ENCODE data around the gene HECTD2.

DNA sequence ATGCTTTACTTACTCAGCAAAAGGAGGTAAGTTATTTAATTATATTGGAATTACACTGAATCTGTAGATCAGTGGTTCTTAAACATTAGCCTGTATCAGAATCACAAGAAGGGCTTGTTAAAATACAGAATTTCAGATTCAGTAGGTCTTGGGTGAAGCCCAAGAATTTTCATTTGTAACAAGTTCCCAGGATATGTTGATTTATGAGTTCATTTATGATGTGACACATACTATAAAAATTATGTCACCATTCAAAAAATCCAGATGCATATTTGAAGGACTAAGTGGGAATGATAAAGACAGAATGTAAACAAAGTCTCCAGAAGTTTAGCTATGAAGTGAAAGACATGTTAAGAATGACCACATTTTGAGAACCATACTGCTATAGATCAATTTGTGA, 52.3 kb downstream of the HECTD2 start:
- TF ChIP-seq, protein P1, sequence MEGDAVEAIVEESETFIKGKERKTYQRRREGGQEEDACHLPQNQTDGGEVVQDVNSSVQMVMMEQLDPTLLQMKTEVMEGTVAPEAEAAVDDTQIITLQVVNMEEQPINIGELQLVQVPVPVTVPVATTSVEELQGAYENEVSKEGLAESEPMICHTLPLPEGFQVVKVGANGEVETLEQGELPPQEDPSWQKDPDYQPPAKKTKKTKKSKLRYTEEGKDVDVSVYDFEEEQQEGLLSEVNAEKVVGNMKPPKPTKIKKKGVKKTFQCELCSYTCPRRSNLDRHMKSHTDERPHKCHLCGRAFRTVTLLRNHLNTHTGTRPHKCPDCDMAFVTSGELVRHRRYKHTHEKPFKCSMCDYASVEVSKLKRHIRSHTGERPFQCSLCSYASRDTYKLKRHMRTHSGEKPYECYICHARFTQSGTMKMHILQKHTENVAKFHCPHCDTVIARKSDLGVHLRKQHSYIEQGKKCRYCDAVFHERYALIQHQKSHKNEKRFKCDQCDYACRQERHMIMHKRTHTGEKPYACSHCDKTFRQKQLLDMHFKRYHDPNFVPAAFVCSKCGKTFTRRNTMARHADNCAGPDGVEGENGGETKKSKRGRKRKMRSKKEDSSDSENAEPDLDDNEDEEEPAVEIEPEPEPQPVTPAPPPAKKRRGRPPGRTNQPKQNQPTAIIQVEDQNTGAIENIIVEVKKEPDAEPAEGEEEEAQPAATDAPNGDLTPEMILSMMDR (IDR thresholded peaks at IDR 0.05), result no peak
- no peak for TF ChIP-seq POLR2AphosphoS5 (IDR thresholded peaks at IDR 0.05)
- no peak for TF ChIP-seq EP300 (IDR thresholded peaks at IDR 0.05)
- no peak for TF ChIP-seq POLR2A (IDR thresholded peaks at IDR 0.05)
